GM19463 (cell line): Measurements from ENCODE around the gene UGT1A3.

ENCODE experiments used
- ATAC-seq: cut with Tn5 transposase; IDR thresholded peaks from one replicate; pipeline ENCODE4 v1.9.1; 2021; ENCODE audit warnings: mild to moderate bottlenecking, moderate library complexity; ENCODE audit not compliant: unreplicated experiment

The UGT1A3 gene

DNA sequence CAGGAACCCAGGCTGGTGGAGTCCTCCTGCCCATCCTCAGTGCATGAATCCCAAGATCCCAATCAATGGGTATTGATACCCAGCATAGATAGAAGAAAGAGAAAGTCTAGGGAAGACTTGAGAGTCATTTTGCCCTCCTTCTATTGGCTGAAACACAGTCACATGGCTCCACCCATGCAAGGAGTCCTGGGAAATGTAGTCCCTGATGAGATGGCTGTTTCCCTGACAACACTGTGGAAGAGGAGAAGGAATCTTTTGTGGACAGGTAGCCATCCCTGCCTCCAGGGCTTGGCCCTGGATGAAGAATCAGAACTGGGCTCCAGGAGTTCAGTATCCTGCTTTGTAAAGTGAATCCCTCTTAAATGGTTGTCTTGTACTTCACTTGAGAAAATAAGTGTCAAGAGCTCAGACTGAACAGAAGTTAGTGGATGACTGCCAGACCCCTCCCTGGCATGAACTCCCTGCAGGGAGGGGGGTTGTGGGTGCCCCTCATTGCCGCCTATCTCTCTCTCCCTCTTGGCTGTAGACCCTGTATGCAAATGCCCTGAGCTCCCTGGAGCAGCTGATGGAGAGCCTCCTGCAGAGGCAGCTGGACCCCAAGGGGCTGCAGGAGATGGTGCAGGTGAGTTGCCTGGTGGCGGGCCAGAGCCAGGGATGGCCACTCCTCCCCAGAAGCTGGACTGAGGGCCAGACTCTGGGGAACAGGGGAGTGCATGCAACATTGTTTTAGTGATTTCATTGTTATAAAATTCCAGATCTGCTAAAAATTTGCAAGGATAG is 85.4 kb downstream of the UGT1A3 start:
- no peak for ATAC-seq

DNA sequence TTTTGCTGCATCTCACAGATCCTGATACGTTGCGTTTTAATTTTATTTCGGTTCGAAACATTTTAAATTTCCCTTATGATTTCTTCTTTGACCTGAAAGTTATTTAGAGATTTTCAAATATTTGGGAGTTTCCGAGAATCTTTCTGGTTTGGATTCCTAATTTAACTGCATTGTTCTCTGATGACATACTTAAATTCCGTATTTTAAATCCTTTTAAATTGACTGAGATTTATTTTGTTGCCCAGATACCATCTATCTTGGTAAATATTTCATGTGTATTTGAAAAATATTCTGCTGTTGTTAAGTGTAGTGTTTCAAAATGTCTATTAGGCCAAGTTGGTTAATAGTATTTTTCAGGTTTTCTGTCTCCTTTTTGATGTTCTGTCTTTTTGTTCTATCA is 87.0 kb downstream of the UGT1A3 start:
- no peak for ATAC-seq

DNA sequence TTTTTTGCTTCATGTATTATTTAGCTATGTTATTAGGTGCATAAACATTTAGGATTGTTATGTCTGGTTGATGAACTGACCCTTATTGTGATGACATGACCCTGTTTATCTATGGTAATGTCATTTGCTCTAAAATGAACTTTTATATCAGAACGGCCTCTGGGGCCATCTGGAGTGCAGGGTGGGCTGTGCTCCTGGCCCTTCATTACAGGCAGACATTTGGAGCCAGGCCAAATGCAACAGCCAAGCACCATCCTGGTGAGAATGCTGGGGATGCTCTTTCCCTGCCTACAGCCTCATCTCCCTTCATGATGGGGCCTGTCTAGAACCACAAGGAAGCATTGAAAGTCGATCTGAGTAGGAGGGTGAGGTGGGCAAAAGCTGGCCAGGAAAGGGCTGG is 87.5 kb downstream of the UGT1A3 start:
- ATAC-seq, result no peak

DNA sequence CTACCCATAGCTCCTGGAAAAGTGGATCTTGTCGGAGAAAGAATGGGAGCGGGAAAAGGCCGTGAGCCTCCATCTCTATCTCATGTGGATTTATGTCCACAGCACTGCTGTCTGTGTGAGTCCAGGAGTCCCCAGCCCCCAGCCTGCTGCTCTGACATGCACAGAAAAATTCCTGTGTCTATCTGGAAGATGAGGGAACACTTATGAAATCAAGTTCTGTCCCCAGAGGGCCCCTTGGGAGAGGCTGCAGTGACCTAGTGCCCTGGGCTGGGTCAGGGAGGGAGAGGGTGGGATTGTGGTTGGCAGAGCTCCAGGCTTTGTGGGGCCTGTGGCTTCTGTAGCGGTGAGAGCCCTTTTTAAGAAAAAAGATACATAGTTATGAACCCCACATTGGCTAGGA is 87.9 kb downstream of the UGT1A3 start:
- ATAC-seq, result no peak

DNA sequence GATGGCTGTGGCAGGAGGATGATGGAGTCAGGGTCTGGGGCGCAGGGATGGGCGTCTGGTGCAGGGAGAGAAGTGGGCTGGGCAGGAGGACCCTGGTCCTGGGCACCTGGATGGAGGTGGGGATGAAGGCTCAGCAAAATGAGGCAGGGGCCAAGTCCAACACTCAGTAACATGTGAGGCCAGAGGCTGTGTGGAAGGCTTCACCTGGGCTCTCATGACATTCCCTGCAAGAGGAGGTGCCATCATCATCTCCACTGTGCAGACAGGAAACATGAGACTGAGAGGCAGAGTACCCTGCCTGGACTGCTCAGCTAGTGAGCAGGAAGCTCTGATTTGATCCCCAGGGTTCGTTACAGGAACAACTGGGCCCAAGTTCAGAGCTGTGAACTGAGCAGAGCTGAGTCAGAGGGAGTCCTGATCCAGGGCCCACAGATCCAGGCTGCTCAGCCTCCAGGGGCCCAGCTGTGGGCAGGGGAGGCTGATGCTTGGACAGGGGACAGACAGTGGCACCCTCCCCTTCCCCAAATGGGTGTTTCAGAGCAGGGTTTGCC is 88.6 kb downstream of the UGT1A3 start:
- no peak for ATAC-seq

DNA sequence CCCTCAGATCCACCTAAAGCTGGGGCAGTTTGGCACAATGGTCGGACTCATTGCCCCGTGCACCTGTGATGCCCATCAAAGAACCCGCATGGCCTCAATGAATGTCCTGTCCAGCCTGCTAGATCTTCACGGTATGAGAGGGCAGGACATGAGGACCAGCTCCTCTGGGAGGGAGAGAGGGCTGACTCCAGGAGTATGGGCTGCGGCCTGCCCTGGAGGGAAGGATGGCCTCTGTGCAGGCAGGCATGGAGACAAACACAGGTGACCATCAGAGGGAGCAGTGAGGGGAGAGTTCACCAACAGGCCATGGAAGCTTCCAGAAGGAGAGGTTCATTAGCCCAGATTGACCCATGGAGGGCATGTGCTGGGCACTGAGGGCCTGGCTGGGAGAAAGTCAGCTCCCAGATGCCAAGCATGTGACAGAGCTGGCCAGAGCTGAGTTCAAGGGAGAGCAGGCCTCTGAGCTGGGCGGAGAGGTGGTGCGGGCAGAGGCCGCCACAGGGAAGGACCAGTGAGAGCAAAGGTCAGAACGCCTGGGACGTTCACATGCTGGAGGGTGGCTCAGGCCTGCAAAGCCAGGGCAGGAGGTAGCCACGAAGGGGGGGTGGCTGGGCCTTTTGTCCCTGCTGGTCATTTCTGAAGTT is 89.3 kb downstream of the UGT1A3 start:
- no peak for ATAC-seq

DNA sequence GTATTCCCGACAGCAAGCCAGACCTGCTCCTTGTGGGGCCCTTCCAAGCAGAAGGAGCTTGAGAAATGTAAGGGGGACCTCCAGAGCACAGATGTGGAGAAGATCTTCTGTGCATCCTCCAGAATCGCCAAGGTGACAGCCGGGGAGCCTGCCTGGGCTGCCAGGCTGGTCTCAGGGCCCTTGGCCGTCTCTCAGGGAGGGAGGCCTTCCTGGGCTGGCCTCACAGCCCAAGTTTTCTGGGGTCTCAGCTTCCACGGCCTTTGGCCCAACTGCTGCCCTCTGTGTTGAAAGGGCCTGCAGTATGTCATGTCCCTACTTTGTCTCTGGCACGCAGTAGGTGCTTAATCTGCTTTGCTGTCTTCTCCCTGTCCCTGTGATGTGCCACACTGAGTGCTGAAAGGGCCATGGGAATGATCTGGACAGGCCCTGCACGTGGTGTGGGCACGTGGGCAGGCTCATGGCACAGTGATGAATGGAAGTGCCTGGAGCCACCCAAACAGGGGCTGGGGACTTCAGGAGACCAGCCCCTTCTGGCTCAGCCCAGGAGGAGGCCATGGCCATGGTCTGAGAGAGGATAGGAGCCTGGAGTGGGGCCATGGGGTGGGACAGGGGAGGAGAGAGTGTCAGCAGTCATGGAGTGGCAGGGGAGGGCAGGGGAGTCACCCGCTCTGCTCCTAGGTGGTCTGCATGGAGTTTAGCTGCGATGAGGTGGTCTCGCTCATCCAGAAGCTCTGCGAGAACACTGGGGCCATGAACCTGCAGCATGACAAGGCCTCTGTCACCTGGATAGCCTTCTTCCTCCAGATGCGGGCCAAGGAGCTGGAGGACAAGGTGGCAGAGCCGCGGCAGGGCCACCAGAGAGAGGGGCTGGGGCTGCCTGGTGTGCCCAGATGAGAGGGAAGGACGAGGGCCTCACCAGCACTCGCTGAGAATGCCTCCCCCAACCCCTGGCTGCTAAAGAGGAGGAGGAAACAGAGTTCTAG is 90.1 kb downstream of the UGT1A3 start:
- ATAC-seq, result no peak

DNA sequence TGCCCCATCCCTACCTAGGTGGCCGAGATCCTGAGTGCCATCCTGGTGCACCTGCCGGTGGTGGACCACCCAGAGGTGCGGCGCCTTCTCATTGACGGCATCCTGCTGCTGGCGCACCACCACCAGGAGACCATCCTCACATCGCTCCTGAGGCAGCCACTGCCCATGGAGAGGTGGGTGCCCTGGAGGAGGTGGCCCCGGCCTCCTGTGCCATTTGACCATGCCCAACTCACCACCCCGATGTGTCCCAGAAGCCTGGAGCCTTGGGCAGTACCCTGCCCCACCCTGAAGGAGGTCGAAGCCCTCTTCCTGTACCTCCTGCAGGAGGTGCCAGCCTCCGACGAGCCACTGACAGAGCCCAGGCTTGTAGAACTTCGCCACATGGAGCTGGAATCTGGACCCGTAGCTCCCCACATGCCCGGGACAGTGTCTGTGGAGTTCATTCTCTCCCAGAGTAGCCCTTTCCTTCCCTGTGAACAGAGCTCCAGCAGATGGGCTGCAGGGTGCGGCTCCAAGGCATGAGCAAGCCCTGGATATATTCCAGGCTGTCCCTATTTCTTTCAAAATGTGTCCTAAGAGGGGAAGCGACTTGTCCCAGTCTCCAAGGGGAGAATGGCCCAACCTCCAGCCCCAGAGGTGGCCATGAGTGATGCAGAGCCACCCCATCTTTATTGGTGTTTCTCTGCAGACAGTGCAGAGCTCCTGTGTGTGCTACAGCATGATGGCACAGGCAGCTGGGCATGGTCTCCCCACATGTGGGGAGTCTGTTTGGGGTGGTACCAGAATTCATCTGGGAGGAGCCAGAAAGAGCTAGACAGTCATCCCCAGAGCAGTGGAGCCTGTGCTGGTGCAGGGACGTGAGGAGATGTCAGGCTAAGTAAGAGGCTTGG is 91.3 kb downstream of the UGT1A3 start:
- no peak for ATAC-seq

DNA sequence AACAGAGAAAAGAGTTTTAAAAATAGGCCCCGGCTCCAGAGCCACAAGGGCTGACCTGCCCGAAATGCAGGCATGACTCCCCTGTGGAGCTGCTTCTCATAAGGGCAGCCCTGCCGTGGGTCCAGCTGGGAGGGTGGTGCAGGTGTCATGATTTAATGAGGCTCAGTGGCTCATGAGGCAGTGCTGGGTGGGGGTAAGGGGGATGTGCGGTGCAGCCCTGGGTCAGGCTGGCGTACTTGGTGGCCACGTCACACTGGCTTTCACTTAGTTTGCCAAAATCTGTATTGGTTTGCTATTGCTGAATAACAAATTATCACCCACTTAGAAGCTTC is 91.9 kb downstream of the UGT1A3 start:
- no peak for ATAC-seq

DNA sequence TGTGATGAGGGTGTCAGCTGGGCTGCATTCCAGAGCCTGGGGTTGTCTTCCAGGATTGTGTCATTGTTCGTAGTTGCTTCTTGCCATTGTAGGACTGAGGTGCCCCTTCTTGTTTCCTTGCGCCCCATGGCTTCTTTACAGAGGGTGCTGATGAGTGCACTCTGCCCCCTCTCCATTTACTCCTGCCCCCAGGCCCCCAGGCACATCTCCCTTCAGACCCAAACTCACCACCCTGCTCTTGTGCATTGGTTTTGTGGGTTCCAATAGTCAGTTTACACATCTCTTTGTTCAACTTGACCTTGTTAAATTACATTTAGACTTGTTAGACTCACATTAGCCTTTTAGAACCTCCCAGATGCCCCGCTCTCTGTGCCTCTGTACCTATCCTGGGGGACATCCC is 92.4 kb downstream of the UGT1A3 start:
- ATAC-seq, result no peak

DNA sequence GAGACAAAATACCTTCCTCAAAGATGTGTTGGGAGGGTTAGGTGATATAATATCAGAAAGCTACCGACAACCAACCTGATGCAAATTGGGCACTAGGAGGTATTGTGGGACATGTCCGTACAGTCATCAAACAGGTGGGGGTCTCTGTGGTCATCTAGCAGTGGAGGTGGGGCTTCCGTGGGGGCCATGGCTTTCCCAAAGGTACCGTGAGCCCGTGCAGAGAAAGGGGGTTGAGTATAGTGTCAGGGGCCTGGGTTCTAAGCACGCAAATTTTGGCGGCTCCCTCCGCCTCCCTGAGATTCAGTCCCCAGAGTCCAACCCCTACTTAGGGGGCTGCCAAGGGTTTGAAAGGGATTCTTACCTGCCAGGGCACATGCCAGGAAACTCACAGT is 92.9 kb downstream of the UGT1A3 start:
- ATAC-seq, result no peak

DNA sequence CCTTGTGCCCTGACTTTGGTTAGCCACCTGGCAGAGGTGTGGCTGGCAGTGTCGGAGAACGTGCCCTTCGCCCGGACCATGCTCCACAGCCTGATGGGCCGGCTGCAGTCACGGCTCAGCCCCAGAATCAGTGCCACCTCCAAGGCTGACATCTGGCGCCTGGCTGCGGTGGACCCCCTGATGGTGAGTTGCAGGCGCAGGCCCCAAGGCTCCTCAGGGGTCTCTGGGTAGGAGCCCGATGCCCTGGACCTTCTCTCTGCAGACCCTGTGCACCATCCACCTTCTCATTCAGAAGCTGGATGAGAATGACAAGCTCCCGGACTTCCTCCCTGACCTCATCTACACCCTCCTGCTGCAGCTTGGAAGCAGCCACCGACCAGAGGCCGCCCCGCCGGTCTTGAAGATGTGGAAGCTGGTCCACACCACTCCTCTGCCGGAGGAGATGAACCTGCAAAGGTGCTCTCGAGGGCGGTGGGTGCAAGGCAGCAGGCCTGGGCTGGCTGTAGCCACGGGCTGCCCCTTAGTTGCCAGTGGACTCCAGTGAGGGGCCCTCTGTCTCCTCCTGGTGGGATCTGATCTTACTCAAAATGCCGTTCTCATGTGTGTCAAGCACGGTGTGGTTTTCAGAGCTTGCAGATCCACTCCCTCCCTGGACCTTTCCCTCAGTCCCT is 93.4 kb downstream of the UGT1A3 start:
- no peak for ATAC-seq
